Testis (tissue), 2 donors: ENCODE results near the gene DGUOK.

Experiments
- CTCF ChIP-seq, 3 experiments: fragments of 450-650 bp in 2 of 3; fragments of 200-600 bp in 1 of 3; sonication (generic) in 1 of 3; IDR thresholded peaks; one replicate each; pipeline ENCODE4 v1.5.1; 2016 to 2019; ENCODE audit warnings: antibody characterized with exemption in 3 of 3, mild to moderate bottlenecking in 2 of 3, moderate library complexity in 1 of 3
- POLR2A ChIP-seq: fragments of 450-650 bp; IDR thresholded peaks from one replicate; pipeline ENCODE4 v1.6.1; 2017; ENCODE audit warnings: antibody characterized with exemption, mild to moderate bottlenecking, moderate library complexity

- TF ChIP-seq CTCF (IDR thresholded peaks at IDR 0.05) = no peak
- no peak for TF ChIP-seq POLR2A
Observed at GRCh38 chr2:73907840-73908452, 18.7 kb upstream of the DGUOK start.
